HUDEP-2 (cell line): ENCODE measurements around the gene LRRC15.

ENCODE experiments used
- DNase-seq, 76 experiments: peaks; one replicate each; lab custom pipeline; 2025; ENCODE audit not compliant: unreplicated experiment in 76 of 76; lab: John Stamatoyannopoulos, UW

LRRC15 gene

DNA sequence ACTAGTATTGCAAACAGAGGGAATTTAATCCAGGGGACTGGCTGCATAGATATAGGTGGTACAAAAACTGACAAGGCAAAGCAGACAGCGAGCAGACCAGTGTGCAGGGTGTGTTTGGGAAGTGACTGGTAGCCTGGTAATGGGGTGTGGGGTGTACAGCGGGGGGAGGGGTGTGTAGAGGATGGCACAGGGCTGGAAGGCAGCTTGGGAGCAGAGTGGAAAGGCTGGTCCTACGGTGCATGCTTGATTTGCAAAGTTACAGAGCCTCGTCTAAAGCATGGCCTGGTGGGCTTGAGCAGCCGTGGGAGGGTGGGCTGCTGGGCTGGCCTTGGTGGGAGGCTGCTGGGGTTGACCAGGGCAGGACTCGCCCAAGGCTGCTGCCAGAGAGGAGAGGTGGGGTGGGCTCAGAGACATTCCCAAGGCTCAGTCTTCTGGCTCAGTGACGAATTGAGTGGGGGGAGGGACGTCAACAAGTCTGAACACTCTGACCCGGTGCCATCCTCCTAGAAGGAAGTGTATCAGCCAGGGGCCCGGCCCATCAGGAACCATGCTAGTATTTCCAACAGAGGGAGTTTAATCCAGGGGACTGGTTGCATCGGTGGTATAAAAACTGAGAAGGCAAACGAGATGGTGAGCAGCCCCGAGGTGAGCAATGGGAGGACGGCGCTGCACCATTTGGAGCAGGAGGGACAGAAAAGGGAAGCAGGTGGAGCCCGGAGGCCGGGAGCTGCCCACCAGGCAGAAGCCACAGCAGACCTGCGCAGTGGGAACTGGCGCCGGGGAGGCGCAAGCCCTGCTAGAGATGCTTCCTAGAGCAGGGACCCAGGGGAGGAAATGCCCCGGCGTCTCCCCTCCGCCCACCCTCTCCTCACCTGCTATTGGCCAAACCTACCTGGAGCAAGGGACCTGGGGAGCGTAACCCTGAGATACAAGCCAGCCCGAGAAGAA, 47.6 kb downstream of the LRRC15 start:
- DNase-seq: no peak

DNA sequence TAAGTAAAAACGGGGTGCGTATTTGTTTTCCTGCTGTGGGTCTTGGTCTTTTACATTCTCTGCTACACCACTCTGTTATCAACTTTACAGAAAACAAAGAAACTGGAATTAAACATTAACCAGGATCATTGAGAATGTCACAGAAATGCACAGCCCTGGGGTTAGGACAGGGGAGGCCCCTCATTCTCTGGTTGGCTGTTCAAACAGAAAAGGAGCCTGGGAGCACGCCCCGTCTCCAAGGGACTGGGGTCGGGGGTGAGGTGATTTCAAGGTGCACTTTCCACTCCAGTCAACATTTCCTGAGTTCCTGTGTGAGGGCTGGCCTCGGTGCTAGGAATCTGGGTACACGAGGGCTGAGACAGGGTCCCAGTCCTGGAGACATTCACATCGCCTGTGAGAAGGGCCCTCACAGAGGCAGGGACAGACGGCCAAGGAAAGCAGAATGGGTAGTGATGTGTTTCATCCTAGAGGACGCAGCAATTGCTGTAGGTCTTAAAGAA, 48.7 kb downstream of the LRRC15 start:
- DNase-seq: no peak

DNA sequence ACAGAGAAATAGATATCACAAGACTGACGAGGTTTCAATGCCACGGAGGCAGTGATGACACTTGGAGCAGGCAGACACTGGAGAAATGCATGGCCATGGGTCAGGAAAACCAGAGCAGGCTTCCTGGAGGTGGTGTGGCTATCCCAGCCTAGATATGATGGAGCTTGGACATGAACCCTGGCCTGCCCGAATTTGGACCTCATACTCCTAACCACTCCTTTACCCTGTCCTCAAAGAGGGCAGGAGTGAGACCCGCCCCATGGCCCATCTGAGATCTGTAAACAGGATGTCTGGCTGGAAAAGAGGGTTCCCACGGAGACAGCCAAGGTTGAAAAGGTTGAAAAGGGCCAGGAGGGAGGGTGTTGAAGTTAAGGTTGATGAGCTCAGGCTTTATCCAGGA, 49.4 kb downstream of the LRRC15 start:
- DNase-seq: no peak

DNA sequence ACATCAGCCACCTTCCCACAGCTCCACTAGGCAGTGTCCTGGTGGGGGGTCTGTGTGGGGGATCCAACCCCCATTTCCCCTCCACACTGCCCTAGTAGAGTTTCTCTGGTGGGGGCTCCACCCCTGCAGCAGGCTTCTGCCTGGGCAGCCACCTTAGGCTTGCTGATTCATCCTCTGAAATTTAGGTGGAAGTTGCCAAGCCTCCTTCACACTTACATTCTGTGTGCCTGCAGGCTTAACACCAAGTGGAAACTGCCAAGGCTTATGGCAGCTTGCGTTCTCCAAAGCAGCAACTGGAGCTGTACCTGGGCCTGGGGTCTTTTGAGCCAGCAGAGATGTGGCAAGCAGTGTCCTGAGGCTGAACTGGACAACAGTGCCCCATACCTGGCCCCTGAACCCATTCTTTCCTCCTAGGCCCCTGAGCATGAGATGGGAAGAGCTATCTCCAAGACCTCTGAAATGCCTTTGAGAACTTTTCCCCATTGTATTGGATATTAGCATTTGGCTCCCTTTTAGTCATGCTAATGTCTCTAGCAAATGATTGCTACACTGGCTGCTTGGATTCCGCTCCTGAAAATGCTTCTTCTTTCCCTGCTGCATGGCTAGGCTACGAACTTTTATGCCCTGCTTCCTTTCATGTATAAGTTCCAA, 50.9 kb downstream of the LRRC15 start:
- DNase-seq: no peak

DNA sequence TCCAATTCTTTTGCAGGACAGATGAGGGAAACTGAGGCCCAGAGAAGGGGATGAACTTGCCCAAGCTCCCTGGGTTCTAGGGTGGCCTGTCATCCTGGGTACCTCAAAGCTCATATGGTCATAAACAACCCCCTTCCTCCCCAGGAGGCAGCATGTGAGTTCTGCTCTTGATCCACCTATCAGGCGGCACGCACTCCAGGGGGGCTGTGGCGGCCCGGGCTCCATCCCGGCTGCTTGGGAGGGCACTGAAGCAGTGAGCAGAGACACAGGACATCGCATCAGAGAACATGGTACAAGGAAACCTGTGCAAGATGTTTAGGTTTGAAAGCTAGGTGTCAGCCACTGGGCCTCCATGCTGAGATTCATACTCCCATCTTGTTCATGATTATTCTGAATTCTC, 52.6 kb downstream of the LRRC15 start:
- no peak for DNase-seq

DNA sequence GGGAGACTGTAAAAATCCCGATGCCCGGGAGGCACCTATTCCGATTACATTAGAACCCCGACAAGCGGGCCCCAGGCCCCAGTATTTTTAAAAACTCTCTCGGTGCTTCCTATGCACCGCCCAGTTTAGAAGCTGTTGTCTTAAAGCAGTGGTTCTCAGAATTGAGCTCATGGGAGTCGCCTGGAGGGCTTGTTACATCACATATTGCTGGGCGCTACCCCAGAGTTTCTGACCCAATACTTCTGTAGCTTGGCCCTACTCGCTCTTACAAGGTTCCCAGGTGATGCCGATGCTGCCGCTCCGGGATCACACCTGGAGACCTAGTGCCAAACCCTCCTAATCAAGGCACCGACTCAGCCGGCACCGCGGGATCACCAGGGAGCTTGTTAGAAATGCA, 53.6 kb downstream of the LRRC15 start:
- no peak for DNase-seq

DNA sequence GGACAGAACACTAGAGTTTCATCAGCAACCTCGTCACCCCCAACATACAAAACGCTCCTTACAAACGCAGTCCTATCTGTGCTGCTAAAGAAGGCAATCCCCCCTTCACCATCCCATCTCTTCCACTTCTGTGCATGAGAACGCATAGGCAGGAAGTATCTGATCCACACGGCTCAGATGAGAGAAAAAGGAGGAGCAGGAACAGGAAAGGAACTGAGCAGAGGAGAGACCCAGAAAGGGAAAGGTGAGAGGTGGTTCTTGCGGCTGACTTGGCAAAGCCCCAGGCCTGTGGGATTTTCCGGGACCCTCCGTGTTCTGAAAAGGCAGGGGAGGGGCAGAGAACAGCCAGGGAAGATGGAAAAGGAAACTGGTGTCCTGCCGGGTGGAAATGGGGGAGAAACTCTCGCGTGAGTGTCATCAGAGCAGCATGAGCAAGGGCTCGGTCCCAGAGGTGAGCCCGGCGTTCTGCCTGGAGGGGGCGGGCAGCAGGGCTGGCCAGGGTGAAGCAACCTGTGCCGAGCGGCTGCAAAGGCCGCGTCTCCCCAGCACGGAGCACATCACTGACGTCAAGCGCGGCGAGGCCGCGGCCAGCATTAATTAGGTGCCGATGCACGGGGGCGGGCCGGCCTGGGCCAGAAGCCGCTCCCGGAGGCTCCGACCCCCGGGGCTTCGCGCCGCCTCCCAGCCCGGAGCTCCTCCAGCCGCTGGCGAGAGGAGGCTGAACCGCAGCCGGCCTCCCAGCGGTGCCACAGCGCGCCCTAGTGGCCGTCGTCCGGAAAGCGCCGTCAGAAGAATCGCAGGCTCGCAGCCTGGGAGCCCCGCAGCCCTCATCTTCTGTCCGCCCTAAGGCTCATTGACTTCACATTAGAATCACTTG, 54.2 kb downstream of the LRRC15 start:
- peak in 71 of 76 experiments; percentile 5 to 84 (median 59) for DNase-seq

DNA sequence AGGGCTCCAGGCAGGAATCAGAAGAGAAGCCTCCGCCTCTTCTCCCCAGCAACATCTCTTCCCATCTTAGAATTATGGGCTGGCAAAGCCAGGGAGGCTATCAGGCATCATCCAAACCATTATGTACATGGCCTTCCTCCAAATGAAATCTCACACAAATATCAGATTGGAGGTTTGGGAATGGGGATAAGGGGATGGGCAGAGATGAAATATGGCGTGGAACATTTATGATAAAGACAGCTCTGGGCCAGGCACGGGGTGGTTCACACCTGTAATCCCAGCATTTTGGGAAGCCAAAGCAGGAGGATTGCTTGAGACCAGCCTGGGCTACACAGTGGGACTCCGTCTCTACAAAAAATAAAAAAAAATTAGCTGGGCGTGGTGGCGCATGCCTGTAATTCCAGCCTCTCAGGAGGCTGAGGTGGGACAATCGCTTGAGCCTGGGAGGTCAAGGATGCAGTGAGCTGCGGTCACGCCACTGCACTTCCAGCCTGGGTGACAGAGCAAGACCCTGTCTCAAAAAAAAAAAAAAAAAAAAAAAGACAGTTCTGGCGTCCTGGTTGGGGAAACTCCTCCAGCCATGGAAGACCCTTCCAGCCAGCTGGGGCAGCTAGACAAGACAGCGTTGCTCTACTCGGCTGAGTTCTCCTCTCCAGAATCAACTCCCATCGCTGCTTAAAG, 55.0 kb downstream of the LRRC15 start:
- DNase-seq: no peak

DNA sequence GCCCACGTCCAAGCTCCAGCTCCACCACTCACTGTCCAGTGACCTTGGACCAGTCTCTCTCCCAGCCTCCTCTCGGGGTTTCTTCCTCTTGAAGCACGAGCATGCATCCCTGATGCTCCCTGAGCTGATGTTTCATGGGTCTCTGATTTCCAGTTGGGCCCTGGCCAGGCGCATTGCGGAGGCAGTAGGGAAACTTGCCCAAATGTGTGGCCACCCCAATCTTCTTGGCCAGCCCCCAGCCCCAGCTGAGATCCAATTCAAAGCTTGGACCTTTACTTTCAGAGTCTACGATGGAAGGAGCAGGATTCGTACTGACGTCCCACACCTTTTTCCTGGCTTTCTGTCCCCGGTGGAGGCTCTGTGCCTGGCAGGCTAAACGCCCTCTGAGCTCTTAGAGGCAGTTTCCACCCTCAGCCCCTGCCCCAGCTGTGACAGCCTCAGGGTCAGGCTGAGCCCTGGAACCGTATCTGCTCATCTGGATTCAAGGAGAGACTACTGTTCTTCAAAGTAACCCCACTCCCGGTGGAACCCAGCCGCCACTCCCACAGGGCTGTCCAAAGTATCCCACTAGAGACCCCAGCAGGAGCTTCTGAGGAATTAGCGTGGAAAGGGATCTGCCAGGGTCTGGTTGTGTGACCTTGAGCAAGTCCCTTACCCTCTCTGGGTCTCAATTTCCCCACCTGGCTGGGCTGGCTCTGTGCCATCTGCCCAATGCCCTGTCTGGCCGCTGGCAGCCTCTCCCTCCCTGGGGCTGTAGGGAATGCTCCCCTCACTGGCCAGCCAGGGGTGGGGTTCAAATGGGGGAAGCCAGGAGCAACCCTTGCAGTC, 55.8 kb downstream of the LRRC15 start:
- peak in 1 of 76 experiments; percentile 3 for DNase-seq

DNA sequence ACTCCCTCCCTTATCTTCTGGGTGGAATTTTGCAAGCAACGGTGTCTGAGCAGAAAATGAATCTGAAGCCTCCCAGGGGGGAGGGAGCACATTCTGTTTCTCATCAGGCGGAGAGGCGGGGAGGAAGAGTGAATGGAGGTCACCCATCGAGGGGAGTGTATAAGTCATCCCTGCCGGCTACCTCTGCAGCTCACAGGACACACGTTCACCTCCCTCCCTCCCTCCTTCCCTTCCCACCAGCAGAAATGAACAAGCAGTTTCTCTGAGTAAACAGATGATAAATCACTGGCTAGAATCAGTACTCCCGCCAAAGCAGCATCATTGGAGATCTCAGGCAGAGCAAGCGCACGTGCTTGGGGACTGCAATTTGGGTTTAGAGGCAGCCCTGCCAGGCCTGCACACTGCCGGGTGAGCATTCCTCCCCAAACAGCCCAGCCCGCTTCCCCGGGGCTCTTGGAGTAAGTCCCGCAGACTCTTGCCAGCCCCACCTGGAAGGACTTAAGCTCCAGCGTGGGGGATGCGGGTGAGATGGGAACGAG, 56.7 kb downstream of the LRRC15 start:
- DNase-seq: peak in 1 of 76 experiments; percentile 1

DNA sequence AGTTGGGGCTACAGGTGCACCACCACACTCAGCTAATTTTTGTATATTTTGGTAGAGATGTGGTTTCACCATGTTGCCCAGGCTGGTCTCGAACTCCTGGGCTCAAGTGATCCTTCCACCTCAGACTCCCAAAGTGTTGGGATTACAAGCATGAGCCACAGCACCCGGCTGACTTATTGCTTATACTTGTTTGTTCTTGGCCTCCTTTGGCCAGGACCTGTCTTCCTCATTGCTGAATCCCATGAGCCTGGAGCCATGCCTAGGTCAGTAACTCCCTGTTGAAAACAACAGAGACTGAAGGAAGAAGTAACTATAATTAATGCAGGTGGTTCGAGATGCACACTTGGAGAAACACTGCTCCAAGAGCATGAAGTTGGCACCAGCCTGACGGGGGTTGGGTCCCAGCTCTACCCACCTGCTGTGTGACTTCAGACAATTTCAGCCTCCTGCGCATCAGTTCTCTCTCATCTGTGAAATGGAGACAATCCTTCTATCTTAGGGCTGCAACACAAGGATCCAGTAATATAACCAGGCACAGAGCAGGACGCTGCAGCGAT, 57.3 kb downstream of the LRRC15 start:
- no peak for DNase-seq

DNA sequence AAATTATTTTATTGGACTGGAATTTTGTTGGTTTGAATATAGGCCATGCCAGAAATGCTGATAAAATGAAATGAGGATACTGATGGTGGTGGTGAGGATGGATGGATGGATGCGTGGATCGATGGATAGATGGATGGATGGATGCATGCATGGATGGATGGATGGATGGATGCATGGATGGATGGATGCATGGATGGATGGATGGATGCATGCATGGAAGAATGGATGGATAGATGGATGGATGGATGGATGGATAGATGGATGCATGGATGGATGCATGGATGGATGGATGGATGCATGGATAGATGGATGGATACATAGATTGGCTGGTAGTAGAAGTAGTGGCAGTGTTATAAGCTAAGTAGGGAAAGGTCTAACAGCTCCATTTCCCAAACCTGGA, 58.5 kb downstream of the LRRC15 start:
- DNase-seq: no peak

DNA sequence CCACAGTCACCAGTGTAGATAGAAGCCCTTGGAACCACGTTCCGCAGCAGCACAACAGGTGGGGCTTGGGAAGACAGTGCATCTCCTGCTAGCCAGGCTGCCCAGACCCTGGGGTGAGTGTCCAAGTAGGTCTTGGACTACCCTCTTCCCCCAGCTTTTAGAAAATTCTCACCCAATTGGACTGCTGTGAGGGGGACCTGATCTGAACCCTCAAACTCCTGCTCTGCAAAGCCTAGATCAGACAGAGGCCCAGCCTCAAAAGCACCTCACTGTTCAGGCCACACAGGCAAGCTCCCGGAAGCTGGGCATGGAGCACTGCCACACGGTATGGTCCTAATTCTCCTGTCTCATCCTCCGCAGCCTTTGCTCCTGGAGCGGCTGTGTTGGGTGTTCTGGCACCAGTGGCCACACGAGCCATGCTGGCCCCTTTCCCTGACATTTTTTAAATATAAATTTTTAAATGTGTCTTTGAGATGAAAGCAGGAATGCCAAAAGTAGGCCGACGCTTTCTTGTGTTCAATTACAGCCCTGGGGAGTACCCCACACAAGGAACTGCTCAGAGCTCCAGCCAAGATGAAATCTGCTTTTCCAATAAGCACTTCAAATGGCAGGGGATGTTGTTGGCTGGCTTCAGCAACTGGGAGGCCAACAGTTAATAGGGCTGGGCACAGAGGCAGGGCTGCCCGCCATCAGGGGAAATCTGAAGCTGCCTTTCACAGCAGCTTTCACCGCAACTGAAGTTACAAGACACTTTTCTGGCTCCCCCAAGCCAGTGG, 59.3 kb downstream of the LRRC15 start:
- DNase-seq: no peak

DNA sequence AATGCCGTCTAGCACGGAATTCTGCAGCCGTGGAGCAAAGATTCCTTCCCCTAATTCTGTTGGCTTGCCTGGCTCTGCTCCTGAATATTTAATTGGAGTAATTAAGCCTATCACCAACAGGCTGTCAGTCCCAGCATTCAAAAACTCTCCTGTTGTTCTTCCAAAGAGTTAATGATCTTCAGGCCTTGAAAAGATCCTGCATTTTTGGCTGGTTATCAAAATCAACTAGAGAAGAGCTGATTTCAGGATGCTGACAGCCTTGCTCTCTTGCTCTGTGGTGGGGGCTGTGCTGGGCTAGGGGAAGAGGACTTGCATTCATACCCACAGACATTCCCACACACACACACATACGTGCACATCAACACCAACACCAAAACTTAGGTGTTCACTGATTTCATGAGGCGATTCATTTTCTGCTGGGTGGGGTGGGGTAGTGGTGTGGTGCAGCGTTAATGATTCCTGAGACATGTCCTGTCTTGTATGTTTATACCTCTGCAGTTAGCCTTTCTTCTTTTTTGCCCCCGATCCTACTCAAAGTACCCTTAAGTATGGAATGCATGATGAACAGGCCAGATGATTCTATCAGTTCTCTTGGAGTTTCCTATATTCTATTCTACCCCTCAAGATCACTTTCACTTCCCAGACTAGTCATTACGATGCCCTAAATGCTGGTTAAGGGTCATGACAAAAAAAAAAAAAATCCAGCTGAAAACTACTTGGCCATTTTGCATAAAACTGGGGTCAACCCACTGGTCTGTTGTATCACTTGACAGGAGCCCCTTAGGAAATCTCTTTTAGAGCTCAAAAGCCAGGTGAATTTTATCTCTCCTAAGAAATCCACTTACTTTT, 60.7 kb downstream of the LRRC15 start:
- no peak for DNase-seq

DNA sequence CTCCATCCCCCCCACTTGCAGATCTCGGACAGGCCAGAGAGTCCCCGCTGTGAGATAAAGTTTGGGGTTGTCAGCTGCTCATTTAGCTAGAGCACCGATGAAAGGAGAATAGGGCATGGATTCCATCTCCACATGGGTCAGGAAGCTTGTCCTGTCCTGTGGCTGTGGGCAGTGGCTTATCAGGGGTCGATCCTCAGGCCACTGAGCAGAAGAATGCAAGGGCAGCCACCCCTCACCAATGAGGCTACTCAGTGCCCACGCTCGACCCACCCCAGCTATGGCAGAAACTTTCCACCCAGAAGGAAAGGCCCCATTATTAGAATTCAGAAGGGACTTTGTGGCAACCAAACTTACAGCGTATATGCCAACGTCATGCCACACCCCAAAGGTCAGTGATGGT, 61.7 kb downstream of the LRRC15 start:
- DNase-seq: no peak

DNA sequence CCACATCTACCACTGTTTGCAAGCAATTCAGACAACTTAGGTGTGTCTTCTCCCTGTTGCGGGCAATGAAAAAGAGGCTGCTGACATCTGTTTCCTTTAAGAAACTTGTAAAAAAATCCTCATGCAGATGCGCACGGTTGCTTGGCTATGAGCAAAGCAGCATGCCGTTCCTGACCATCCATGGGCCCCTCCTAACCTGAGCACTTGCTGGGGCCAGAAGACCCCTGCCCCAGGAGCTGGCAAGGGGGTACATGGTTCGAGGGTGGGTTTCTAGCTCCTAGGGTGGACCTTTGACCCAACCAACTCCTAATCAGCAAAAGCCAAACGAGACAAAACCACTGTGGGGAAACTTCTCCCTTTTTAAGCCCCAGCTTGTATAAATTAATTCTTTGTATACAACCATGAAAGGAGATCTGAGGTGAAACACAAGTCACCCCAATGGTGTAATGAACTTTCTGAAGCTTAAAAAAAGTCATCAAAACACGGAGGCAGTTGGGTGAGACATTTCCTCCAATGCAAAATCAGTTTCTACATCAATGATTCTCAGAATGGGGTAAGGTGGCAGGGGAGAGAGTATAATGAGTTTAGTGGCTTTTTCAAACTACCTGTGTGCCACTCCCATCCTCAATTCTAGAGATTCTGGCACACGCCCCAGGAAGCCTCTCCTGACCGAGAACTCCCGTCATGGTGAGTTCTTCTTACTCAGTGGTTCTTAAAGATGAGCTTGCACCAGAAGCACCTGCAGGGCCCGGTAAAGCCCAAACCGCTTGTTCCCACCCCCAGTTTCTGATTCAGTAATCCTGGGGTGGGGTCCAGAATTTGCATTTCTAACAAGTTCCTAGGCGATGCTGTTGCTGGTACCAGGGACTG, 62.5 kb downstream of the LRRC15 start:
- DNase-seq: no peak
